SK-N-DZ (cell line): ENCODE measurements around the gene CRISPLD2.

ENCODE experiments used
- DNase-seq: peaks from one replicate; pipeline ENCODE4 v3.0.0-alpha.2; 2015; ENCODE audit warnings: low spot score

CRISPLD2 gene

GRCh38 chr16:84884246-84884595 is 64.4 kb downstream of the CRISPLD2 start:
- no peak for DNase-seq

GRCh38 chr16:84884596-84885341 is 65.0 kb downstream of the CRISPLD2 start:
- no peak for DNase-seq

- DNase-seq: no peak
These were observed 65.6 kb downstream of the CRISPLD2 start for GRCh38 chr16:84885342-84885910.

- DNase-seq: no peak
These were observed 66.8 kb downstream of the CRISPLD2 start for GRCh38 chr16:84886497-84887090.

GRCh38 chr16:84887207-84887606 is 67.4 kb downstream of the CRISPLD2 start:
- DNase-seq: no peak

GRCh38 chr16:84888450-84888849 is 68.7 kb downstream of the CRISPLD2 start:
- no peak for DNase-seq

- no peak for DNase-seq
These were observed 69.3 kb downstream of the CRISPLD2 start for GRCh38 chr16:84889066-84889465.

GRCh38 chr16:84890427-84890826 is 70.6 kb downstream of the CRISPLD2 start:
- DNase-seq: no peak

GRCh38 chr16:84891149-84891795 is 71.5 kb downstream of the CRISPLD2 start:
- DNase-seq: no peak

- DNase-seq: no peak
These were observed 72.3 kb downstream of the CRISPLD2 start for GRCh38 chr16:84892097-84892496.

GRCh38 chr16:84893467-84893848 is 73.7 kb downstream of the CRISPLD2 start:
- DNase-seq: no peak

GRCh38 chr16:84893849-84894599 is 74.2 kb downstream of the CRISPLD2 start:
- no peak for DNase-seq

GRCh38 chr16:84895016-84895415 is 75.2 kb downstream of the CRISPLD2 start:
- no peak for DNase-seq

- DNase-seq: no peak
These were observed 77.1 kb downstream of the CRISPLD2 start for GRCh38 chr16:84896847-84897246.

GRCh38 chr16:84897911-84898377 is 78.2 kb downstream of the CRISPLD2 start:
- DNase-seq: no peak

- no peak for DNase-seq
These were observed 78.7 kb downstream of the CRISPLD2 start for GRCh38 chr16:84898447-84898846.

GRCh38 chr16:84899414-84899813 is 79.6 kb downstream of the CRISPLD2 start:
- no peak for DNase-seq

GRCh38 chr16:84905965-84906460 is 86.2 kb downstream of the CRISPLD2 start:
- no peak for DNase-seq

GRCh38 chr16:84907051-84907450 is 87.3 kb downstream of the CRISPLD2 start:
- DNase-seq: no peak

- DNase-seq: no peak
These were observed 87.8 kb downstream of the CRISPLD2 start for GRCh38 chr16:84907575-84907974.

- no peak for DNase-seq
These were observed 89.8 kb downstream of the CRISPLD2 start for GRCh38 chr16:84909476-84910085.
